Neuron (in vitro differentiated cells): Measurements from ENCODE around the gene KLHL3.

ENCODE experiments used
- H2AFZ ChIP-seq: one replicate; pipeline ENCODE4 v1.6.1; 2013; ENCODE audit warnings: low read depth, mild to moderate bottlenecking, inconsistent platforms, low read length, moderate library complexity
- H3K27me3 ChIP-seq: one replicate; pipeline ENCODE4 v1.6.1; 2013; ENCODE audit warnings: low read length; ENCODE audit not compliant: insufficient read depth
- H3K36me3 ChIP-seq: one replicate; pipeline ENCODE4 v1.6.1; 2013; ENCODE audit warnings: low read length; ENCODE audit not compliant: insufficient read depth
- H3K4me1 ChIP-seq: one replicate; pipeline ENCODE4 v1.6.1; 2013; ENCODE audit warnings: low read length; ENCODE audit not compliant: insufficient read depth
- H3K4me3 ChIP-seq: 2 replicates; pipeline ENCODE4 v1.5.1; 2013; ENCODE audit warnings: mild to moderate bottlenecking, low read length, moderate library complexity
- H3K9me3 ChIP-seq: one replicate; pipeline ENCODE4 v1.6.1; 2013; ENCODE audit warnings: low read length

The KLHL3 gene

DNA sequence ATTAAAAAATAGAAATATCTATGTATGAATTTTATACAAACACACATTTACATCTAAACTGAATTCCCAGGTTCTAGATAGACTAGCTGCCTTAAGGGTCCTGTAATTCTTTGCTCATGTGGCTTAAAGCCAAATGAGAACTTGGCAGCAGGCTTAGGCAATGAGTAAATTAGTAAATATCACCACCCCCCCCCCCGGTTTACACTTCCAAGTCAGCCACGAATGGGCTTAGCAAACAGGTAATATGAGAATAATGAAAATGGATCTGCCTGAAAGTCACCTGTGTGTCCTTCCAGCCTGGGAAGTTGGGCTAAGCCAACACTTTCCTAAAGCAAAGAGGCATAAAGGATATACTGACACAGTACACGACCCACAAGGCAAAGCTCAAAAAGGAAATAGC is 108.6 kb downstream of the KLHL3 start:
- H3K27me3 ChIP-seq: no peaks in the 10 kb centered on the region
- no peaks in the 10 kb centered on the region for H3K36me3 ChIP-seq
- no peak overlapping the region for H2AFZ ChIP-seq
- no peaks in the 10 kb centered on the region for H3K9me3 ChIP-seq
- H3K4me1 ChIP-seq: peaks cover 12% of the 10 kb centered on the region
- no peak overlapping the region for H3K4me3 ChIP-seq

DNA sequence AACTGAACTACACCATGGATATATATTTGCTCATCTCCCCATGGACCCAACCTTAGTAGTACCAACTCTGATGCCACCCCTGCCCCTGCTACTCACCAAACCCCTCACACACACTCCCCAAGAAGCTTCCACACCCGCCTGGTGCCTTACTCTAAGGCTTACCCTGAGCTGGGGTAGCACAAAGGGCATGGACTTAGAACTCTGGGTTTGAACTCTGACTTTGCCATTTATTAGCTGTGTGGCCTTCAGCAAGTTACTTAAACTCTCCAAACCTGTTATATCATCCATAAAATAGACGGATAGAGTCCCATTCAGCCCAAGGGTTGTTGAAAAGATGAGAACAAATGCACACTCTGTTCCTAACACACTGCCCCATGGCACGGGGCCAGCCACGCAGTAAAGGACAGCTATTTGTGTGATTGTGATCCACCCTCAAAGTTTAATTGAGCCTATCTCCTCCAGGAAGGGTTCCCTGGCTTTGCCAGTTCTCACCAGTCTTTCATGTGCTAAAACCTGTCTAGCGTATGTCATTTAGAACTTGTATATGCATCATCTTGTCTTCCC is 111.0 kb downstream of the KLHL3 start:
- Histone ChIP-seq H3K4me3 (no peak overlapping the region), H3K9me3 (no peaks in the 10 kb centered on the region), H3K27me3 (no peaks in the 10 kb centered on the region), H2AFZ (no peak overlapping the region), H3K4me1 (peaks cover 3% of the 10 kb centered on the region), H3K36me3 (no peaks in the 10 kb centered on the region)

DNA sequence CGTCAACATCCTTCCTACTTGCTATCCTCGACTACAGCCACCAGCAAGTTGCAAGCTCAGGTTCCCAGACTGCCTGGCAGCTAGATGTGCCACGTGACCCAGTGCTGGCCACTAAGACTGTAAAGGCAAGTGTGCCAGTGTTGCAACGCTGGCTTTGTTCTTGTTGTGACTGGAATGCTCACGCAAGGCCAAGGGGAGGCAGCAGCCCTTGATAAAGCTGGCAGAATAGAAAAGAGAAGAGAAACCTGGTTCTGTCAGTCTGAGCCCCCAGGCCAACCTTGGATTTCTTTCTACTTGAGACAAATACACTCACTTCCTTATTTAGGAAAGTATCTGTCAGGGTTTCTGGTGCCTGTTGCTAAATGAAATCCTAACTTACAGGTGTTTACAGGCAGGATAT is 113.0 kb downstream of the KLHL3 start:
- H3K4me1 ChIP-seq: peaks cover 6% of the 10 kb centered on the region
- no peak overlapping the region for H3K4me3 ChIP-seq
- H2AFZ ChIP-seq: no peak overlapping the region
- no peaks in the 10 kb centered on the region for H3K36me3 ChIP-seq
- H3K9me3 ChIP-seq: no peaks in the 10 kb centered on the region
- H3K27me3 ChIP-seq: no peaks in the 10 kb centered on the region

DNA sequence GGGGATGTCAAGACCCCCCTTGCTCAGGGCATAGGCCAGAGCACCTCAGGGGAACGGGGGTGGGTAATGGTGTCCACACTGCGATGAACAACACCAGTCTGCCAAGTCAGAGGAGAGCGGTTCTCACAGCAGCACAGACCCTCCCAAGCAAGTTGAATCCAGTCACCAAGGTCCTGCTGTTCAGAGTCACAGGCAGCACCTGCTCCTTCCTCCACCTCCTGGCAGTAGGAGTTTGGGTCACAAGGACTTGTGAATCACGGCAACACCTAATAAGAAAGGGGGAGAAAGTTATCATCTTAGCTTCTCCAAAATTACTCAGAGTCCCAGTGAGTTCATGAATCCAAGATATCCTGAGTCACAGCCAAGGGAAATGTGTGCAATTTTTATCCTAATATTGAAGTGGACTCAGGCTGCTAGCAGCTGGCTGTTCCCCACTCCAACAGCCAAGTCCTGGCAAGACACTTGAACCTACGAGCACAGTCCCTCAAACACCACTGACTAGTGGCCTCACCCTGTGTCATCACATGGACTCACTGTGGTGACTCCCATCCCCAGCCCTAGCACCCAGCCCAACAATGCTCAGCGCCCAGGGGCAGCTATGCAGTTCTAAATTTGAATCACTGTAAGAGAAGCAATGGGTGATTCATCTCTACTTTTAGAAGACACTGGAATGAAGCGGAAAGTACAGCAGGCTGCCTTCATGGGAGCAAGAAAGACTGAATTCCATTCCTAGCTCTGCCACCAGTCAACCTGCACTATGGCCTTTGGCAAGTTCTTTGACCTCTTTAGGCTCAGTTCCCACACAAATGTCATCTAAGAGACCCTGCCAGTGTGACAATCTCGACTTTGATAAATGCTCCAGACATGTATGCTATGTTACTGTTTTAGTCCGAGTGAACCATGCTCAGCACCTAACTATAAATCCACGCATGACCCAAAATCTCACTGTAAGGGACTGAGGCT is 113.7 kb downstream of the KLHL3 start:
- Histone ChIP-seq H3K4me1 (peaks cover 6% of the 10 kb centered on the region), H3K27me3 (no peaks in the 10 kb centered on the region), H3K36me3 (no peaks in the 10 kb centered on the region), H3K9me3 (no peaks in the 10 kb centered on the region), H2AFZ (no peak overlapping the region), H3K4me3 (no peak overlapping the region)

DNA sequence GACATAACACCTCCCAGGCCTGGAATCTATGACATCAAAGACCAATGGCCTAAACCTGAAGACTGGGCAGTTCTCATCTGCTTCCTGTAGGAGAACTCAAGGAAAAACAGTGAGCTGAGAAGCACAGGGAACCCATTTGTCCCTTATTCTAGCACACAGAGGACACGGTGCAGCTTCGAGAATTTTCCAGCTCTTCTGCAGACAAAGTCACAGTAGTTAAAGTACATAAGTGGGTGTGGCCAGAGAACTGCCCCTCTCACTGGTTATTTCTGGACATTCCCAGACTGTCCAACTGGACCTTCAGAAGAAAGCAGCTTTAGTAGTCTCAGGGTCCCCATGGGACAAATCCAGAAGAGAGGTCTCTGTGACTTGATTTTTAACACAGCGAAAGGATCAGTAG is 114.6 kb downstream of the KLHL3 start:
- Histone ChIP-seq H3K4me1 (peaks cover 6% of the 10 kb centered on the region), H3K36me3 (no peaks in the 10 kb centered on the region), H3K27me3 (no peaks in the 10 kb centered on the region), H3K9me3 (no peaks in the 10 kb centered on the region), H3K4me3 (no peak overlapping the region), H2AFZ (no peak overlapping the region)

DNA sequence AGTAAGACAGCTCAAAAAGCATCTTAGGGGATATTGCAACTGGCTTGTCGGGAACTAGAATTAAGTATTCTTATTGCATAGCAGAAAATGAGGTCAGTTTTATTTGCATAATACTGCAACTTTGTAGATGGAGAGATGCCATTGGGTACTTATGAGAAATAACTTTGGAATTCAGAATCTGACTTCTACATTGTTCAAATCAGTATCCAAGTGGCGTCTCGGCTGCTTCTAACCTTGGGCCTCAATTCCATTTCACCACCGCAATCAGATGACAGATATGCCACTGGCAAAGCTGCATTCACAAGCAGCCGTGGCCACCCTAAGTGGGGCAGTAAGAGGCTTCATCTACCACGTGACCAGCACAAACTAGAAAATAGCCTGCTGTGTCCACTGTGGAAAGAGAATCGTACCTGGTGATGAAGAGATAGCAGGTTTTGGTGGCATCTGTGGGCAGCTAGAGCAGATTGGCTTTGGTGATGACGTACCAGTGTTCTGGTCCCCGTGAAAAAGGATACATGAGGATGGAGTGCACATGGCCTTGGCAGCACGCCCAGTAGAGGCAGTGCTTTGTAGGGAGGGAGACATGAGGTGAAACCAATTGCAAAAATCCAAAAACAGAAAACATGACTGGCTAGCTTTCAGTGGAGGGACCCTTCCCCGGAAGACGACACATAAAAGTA is 116.6 kb downstream of the KLHL3 start:
- Histone ChIP-seq H3K4me1 (peaks cover 6% of the 10 kb centered on the region), H3K9me3 (no peaks in the 10 kb centered on the region), H3K36me3 (no peaks in the 10 kb centered on the region), H3K4me3 (no peak overlapping the region), H2AFZ (no peak overlapping the region), H3K27me3 (no peaks in the 10 kb centered on the region)

DNA sequence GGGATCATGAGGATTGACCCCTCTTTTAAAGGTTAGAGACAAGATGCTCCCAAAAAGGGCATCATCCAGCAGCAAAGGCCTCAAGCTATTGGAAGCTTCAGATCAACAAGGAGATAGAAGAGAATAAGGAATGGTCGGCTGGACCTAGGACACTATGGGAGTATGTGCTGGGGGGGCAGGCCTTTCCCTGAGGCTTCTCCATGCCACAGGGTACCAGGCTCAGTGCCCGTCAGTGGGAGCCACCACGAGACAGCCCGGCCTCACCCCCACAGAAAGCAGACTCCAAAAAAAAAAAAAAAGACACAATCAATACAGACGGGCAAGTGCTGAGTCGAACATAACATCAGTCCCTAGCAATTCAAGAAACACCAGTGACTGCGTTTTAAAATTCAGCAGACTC is 117.4 kb downstream of the KLHL3 start:
- Histone ChIP-seq H3K4me1 (peaks cover 6% of the 10 kb centered on the region), H3K4me3 (no peak overlapping the region), H3K36me3 (no peaks in the 10 kb centered on the region), H3K9me3 (no peaks in the 10 kb centered on the region), H3K27me3 (no peaks in the 10 kb centered on the region), H2AFZ (no peak overlapping the region)

DNA sequence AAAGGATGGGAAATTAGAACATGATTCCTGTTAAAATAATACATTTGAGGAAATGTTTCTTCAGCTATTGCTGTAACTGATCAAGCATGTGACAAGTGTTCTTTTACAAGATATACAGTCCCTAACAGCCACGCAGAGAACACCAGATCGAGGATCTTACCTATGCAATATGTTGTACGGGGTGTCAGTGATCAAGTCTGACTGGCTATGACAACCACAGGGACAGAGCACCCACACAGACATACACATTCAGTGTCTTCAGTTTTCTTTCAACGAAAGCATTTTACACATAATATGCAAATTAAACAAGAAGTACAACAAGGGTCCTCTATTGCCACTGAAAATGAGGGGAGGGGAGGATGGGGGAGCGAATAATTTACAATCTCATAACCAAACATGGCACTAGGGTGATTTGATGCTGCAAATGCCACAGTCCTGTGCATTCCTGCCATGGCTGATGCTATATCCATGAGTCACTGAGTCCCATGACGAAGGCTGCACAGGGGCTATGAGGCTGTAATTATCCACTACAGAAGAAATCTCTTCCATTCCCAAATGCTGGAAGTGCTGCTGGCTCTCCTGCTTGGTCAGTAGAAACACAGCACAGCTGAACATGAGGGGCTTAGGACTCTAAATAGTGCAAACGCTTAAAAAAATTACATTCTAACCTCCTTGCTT is 118.2 kb downstream of the KLHL3 start:
- Histone ChIP-seq H2AFZ (no peak overlapping the region), H3K27me3 (no peaks in the 10 kb centered on the region), H3K4me3 (no peak overlapping the region), H3K36me3 (no peaks in the 10 kb centered on the region), H3K4me1 (peaks cover 6% of the 10 kb centered on the region), H3K9me3 (no peaks in the 10 kb centered on the region)

DNA sequence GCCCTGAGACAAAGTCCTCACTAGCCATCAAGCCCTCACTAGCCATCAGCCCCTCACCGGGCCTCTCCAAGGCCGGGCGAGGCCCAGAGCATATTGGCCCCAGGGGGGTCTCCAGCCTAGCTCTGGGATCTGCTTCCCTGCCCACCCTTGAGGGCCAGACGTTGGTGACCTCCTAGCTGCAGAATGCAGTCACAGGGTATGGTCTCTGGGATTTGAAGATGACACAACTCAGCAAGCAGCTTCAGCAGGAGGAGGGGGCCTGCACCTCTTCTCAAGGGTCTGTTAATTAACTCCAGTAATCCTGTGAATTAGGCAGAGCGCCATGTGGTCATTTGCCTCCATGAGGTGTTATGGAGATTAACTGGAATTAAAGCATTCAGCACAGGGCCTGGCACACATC is 119.8 kb downstream of the KLHL3 start:
- H3K4me1 ChIP-seq: peaks cover 6% of the 10 kb centered on the region
- H3K9me3 ChIP-seq: no peaks in the 10 kb centered on the region
- no peaks in the 10 kb centered on the region for H3K27me3 ChIP-seq
- no peaks in the 10 kb centered on the region for H3K36me3 ChIP-seq
- no peak overlapping the region for H3K4me3 ChIP-seq
- H2AFZ ChIP-seq: no peak overlapping the region

DNA sequence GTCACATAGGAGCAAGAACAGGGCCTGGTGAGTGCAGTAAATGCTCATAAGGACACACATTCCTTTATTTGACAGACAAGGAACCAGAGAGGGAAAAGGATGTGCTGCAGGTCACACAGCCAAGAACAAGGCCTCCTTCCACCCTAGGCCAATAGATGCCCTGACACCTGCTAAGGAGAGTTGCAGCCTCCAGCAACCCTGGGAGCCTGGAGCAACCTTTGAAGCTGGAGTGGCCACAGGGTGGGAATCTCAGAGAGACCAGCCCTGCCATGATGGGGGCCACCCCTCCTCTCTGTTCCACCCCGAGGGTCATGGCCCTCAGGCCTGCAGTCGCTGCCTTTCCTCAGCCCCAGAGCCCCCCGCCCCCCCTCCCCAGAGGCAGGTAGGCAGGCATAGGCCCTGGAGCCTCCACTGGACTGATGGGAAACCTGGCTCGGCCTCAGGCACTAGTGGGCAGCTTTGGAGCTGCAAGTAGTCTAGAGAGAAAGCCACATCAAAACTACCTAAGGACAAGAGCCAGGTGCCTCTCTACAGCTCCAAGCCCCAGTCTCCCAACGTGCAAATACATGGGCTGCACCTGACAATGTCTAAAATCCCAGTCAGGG is 120.6 kb downstream of the KLHL3 start:
- Histone ChIP-seq H3K4me3 (no peak overlapping the region), H3K36me3 (no peaks in the 10 kb centered on the region), H2AFZ (no peak overlapping the region), H3K9me3 (no peaks in the 10 kb centered on the region), H3K27me3 (no peaks in the 10 kb centered on the region), H3K4me1 (peaks cover 6% of the 10 kb centered on the region)

DNA sequence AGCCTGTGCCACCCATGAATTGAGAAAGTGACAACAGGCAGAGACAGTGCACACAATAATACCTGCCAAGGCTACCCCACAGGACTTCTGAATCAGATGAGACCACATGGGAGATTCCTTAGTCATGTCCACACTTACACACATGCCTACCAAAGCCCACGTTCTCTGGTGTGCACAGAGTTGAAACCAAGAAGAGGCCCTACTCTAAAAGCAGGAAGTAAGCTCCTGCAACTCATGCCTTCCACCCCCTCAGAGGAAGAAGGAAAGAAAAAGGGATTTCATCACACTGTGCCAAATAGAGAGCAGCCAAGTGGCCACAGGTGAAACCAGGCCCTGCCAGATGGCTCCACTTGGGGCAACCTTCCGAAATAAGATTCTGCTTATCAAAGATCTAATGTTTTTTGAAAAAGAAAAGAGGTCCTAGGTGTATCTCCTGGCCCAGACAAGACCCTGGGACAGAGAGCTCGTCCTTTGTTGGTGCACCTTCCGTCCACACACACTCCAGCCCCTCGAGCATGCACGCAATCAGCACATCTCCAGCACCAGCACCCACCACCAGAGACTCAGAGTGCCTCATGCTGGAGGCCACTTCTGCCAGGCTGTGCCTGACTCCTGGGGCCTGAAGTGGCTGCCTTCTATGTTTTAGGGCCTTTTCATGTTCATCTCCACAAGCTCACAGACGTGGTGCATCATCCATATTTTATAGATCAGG is 122.2 kb downstream of the KLHL3 start:
- H3K27me3 ChIP-seq: no peaks in the 10 kb centered on the region
- no peaks in the 10 kb centered on the region for H3K9me3 ChIP-seq
- no peaks in the 10 kb centered on the region for H3K36me3 ChIP-seq
- no peak overlapping the region for H3K4me3 ChIP-seq
- H2AFZ ChIP-seq: no peak overlapping the region
- H3K4me1 ChIP-seq: no peaks in the 10 kb centered on the region

DNA sequence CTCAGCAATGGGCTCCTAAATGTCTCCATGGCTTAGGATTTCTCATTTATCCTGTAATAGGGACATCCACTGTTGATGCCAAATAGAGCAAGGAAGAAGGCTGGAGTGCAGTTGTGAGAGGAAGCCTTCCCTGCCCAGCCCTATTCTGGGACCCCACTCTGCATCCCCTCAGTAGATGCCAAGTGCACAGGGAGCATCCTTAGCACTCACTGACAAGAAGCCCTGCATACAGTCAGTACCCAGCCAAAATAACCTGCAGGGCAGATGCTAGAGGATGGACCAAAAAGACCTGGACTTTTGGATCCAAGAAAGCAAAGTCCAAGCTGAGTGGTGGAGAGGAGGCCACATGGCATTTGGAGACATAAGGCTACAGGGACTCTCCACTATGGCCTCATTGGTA is 123.3 kb downstream of the KLHL3 start:
- no peaks in the 10 kb centered on the region for H3K4me1 ChIP-seq
- H2AFZ ChIP-seq: no peak overlapping the region

More for the DNA sequence above, 123.3 kb downstream of the KLHL3 start:
- Histone ChIP-seq H3K27me3 (peaks cover under 1% of the 10 kb centered on the region), H3K9me3 (no peaks in the 10 kb centered on the region), H3K4me3 (no peak overlapping the region), H3K36me3 (no peaks in the 10 kb centered on the region)
